BJ (cell line): ENCODE measurements around the gene PTPRM. TPM values are rescaled to one million over a fixed set of nuclear protein-coding genes. Genes with fewer than 3 reads are reported as not detected.
A peak's percentile ranks its signal among the peaks of the same experiment; 100 is the strongest.

Experiments
- CTCF ChIA-PET: fragments of 350-600 bp; formaldehyde crosslinking; extraction: SDS; loops from one replicate; lab custom pipeline; 2021; ENCODE audit warnings: antibody characterized with exemption, inconsistent platforms; lab: Yijun Ruan, JAX
- POLR2A ChIA-PET: fragments of 300-600 bp; sonication (Branson Sonifier 250); formaldehyde crosslinking; extraction: SDS; loops from one replicate; lab custom pipeline; 2021; ENCODE audit warnings: antibody characterized with exemption; lab: Charles Lee
- DNase-seq: peaks from one replicate; pipeline ENCODE4 v3.0.0-alpha.2; 2011; ENCODE audit warnings: low read depth
- H3K27me3 ChIP-seq: 2 replicates; pipeline ENCODE4 v1.6.0; 2011; ENCODE audit warnings: low read length; ENCODE audit not compliant: control insufficient read depth, insufficient read depth
- H3K36me3 ChIP-seq: 2 replicates; pipeline ENCODE4 v1.5.1; 2011; ENCODE audit warnings: low read length; ENCODE audit not compliant: control insufficient read depth, insufficient read depth
- H3K4me3 ChIP-seq: 2 replicates; pipeline ENCODE4 v1.5.1; 2011; ENCODE audit warnings: low read depth, mild to moderate bottlenecking, control low read depth, low read length
- CTCF ChIP-seq: IDR thresholded peaks from 2 replicates; pipeline ENCODE4 v1.5.1; 2011; ENCODE audit warnings: low read depth, mild to moderate bottlenecking, control low read depth, inconsistent platforms, low read length, moderate library complexity; ENCODE audit not compliant: insufficient read depth
- polyA plus RNA-seq: library from polyadenylated mRNA; depleted of rRNA; stranded (reverse); fragments of >200 nt; gene quantifications from 2 replicates; pipeline ENCODE4 v1.2.3, GENCODE V29; 2011

The PTPRM gene
- polyA plus RNA-seq, 1 experiment = 149 TPM

- H3K4me3 ChIP-seq = no peak overlapping the region
- H3K36me3 ChIP-seq = no peaks in the 10 kb centered on the region
- TF ChIP-seq CTCF = no peak
- ChIA-PET POLR2A (no interaction called here), CTCF (interaction anchor here (0.9 kb wide), 1 partner anchor 10 kb away, joined by 3 read pairs; no protein-coding TSS in a partner anchor)
- H3K27me3 ChIP-seq = no peaks in the 10 kb centered on the region
- no peak for DNase-seq
Measured at GRCh38 chr18:8423051-8423557, 856.0 kb downstream of the PTPRM start.

GRCh38 chr18:8424481-8424880 is 857.4 kb downstream of the PTPRM start:
- ChIA-PET POLR2A (no interaction called here), CTCF (no interaction called here)
- no peaks in the 10 kb centered on the region; the same call in 1 of the 2 replicates for H3K27me3 ChIP-seq
- no peak for DNase-seq
- no peak for TF ChIP-seq CTCF
- H3K36me3 ChIP-seq = no peaks in the 10 kb centered on the region
- no peak overlapping the region for H3K4me3 ChIP-seq

- no peak overlapping the region for H3K4me3 ChIP-seq
- DNase-seq = peak; percentile 57
- ChIA-PET POLR2A (no interaction called here), CTCF (no interaction called here)
- H3K36me3 ChIP-seq = no peaks in the 10 kb centered on the region
- no peak for TF ChIP-seq CTCF
- H3K27me3 ChIP-seq = no peaks in the 10 kb centered on the region; the same call in none of the 2 replicates
Measured at GRCh38 chr18:8424917-8425725, 858.0 kb downstream of the PTPRM start.

- POLR2A ChIA-PET = no interaction called here
Measured at GRCh38 chr18:8426401-8426800, 859.3 kb downstream of the PTPRM start.

GRCh38 chr18:8427339-8427738 is 860.2 kb downstream of the PTPRM start:
- no peak for TF ChIP-seq CTCF
- ChIA-PET CTCF (no interaction called here), POLR2A (no interaction called here)
- H3K4me3 ChIP-seq = no peak overlapping the region
- H3K27me3 ChIP-seq = peaks cover 3% of the 10 kb centered on the region
- H3K36me3 ChIP-seq = no peaks in the 10 kb centered on the region
- no peak for DNase-seq

More at GRCh38 chr18:8426401-8426800, 859.3 kb downstream of the PTPRM start:
- CTCF ChIA-PET = no interaction called here
- Histone ChIP-seq H3K36me3 (no peaks in the 10 kb centered on the region), H3K27me3 (peaks cover 3% of the 10 kb centered on the region), H3K4me3 (no peak overlapping the region)
- TF ChIP-seq CTCF = peak; percentile 34; the same call in 1 of the 2 replicates
- no peak for DNase-seq
